ENCODE data around the gene SLC35A5. TPM values are rescaled to one million over a fixed set of nuclear protein-coding genes. Genes with fewer than 3 reads are reported as not detected.
A peak's percentile ranks its signal among the peaks of the same experiment; 100 is the strongest.

Gene SLC35A5
- total RNA-seq, 4 donors from 2014 or later = 11.5 to 73.4 (median 40.4) TPM

DNA sequence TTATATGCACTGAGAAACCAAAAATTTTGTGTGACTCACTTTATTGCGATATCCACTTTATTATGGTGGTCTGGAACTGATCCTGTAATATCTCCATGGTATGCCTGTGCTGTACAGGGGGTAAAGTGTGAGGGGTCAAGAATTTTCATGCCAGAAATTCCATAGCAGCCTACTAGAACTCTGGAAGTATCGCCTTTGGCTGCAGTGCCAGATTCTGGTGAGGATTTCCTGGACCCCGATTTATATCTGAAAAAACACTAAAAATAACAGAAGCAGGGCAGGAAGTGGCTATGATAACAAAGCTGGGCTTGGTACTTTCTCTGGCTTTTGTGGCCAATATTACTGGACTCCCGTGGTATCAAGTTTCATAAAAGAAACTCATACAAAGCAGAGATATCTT lies 42.7 kb downstream of the SLC35A5 start:
- no peaks in the 10 kb centered on the region for H3K36me3 ChIP-seq

DNA sequence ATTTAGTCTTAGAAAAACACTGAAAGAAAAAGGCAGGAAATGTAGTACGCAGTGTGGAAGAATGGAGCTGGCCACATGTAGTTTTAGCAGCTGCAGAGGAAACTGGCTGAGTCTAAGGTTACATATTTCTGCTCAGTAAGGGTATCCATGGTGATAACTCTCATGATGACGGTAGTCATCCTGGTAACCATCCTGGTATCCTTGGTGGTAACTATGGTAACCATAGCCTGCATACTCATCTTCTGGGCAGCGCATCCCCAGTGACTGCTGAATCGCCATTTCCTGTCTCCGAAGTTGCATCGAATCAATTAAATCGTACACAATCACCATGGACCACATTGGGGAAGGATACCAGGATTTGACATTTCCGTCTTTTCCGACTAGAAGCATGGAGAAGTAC lies 43.4 kb downstream of the SLC35A5 start:
- no peaks in the 10 kb centered on the region for H3K4me1 ChIP-seq
- intact Hi-C loops (cut with DNase I; ENCODE audit: low total_unique reads) = no loop called here
- TF ChIP-seq, protein P1, sequence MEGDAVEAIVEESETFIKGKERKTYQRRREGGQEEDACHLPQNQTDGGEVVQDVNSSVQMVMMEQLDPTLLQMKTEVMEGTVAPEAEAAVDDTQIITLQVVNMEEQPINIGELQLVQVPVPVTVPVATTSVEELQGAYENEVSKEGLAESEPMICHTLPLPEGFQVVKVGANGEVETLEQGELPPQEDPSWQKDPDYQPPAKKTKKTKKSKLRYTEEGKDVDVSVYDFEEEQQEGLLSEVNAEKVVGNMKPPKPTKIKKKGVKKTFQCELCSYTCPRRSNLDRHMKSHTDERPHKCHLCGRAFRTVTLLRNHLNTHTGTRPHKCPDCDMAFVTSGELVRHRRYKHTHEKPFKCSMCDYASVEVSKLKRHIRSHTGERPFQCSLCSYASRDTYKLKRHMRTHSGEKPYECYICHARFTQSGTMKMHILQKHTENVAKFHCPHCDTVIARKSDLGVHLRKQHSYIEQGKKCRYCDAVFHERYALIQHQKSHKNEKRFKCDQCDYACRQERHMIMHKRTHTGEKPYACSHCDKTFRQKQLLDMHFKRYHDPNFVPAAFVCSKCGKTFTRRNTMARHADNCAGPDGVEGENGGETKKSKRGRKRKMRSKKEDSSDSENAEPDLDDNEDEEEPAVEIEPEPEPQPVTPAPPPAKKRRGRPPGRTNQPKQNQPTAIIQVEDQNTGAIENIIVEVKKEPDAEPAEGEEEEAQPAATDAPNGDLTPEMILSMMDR (IDR thresholded peaks at IDR 0.05) = no peak
- TF ChIP-seq POLR2A (IDR thresholded peaks at IDR 0.05) = no peak
- H3K27ac ChIP-seq = peak overlapping the region in 1 of 2 donors; percentile 20
- no peaks in the 10 kb centered on the region for H3K9me3 ChIP-seq
- H3K36me3 ChIP-seq = no peaks in the 10 kb centered on the region
- H3K4me3 ChIP-seq = no peak overlapping the region
- DNase-seq = no peak
- no peaks in the 10 kb centered on the region for H3K27me3 ChIP-seq

More for the DNA sequence above, 42.7 kb downstream of the SLC35A5 start:
- peak overlapping the region; percentile 20 to 24 for H3K27ac ChIP-seq
- H3K27me3 ChIP-seq = no peaks in the 10 kb centered on the region
- H3K4me3 ChIP-seq = no peak overlapping the region
- DNase-seq = no peak
- TF ChIP-seq, protein P1 (IDR thresholded peaks at IDR 0.05) = no peak
- no peak for TF ChIP-seq POLR2A (IDR thresholded peaks at IDR 0.05)
- H3K4me1 ChIP-seq = no peaks in the 10 kb centered on the region
- no peaks in the 10 kb centered on the region for H3K9me3 ChIP-seq
- intact Hi-C loops (cut with DNase I; ENCODE audit: low total_unique reads) = no loop called here

DNA sequence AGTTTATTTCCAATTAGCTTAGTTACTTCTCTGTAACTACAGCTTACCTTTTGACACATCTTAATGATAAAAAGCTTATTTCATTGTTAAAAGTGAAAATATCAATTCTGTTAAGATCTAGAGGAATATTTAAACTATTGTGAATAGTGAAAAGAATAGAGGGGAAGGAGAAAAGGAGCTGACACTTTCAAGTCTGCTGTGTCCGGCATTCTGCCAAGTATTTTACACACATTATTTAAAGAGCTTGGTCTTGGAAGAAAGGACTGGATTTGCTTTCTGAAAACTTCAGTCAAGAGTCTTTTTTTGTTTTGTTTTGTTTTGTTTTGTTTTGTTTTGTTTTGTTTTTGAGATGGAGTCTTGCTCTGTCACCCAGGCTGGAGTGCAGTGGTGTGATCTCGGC lies 44.3 kb downstream of the SLC35A5 start:
- TF ChIP-seq, protein P1 (IDR thresholded peaks at IDR 0.05) = no peak
- TF ChIP-seq POLR2A (IDR thresholded peaks at IDR 0.05) = no peak
- DNase-seq = no peak
- H3K4me3 ChIP-seq = no peak overlapping the region
- H3K9me3 ChIP-seq = no peaks in the 10 kb centered on the region
- intact Hi-C loops (cut with DNase I; ENCODE audit: low total_unique reads) = no loop called here
- no peaks in the 10 kb centered on the region for H3K36me3 ChIP-seq
- H3K27ac ChIP-seq = no peak overlapping the region
- H3K27me3 ChIP-seq = no peaks in the 10 kb centered on the region
- H3K4me1 ChIP-seq = no peaks in the 10 kb centered on the region

DNA sequence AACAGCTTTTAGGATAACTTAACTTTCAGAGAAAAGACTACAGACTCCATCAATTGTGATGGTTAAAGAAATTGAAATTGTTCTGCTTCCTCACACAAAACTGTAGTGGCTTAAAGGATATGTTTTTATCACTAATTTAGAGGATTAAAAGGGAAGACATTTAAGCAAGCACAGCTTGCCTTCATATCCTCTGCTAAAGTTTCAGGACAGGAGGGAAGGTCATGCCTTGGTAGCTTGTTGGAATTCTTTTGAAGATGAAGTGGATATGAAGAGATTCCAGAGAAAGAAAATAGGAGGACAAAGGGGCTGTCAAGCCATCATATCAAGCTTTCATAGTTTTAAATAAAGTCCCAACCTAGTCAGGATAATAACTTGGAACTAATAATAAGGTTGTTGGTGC lies 46.0 kb downstream of the SLC35A5 start:
- Histone ChIP-seq H3K4me1 (no peaks in the 10 kb centered on the region), H3K36me3 (no peaks in the 10 kb centered on the region), H3K27ac (no peak overlapping the region), H3K27me3 (no peaks in the 10 kb centered on the region), H3K9me3 (no peaks in the 10 kb centered on the region), H3K4me3 (no peak overlapping the region)
- intact Hi-C loops (cut with DNase I; ENCODE audit: low total_unique reads) = no loop called here
- no peak for DNase-seq
- TF ChIP-seq POLR2A (IDR thresholded peaks at IDR 0.05) = no peak
- TF ChIP-seq, protein P1 (IDR thresholded peaks at IDR 0.05) = no peak

DNA sequence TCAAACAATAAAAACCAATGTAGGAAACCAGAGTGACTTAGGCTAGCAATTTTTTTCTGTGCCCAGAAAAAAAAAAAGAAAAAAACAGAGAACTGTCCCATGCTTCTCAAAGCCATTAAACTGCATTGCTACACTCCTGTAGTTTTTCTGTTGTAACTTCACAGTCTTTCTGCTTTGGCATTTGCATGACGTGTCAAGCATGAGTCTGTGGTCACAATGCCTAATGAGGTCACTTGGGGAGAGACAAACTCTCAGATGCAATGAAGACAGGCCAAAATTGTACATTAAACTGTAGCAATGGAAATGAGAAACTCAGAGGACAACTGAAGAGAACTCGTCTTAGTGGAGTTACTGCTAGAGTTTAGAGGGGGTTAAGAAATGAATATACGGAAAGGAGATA lies 48.3 kb downstream of the SLC35A5 start:
- H3K4me1 ChIP-seq = no peaks in the 10 kb centered on the region
- intact Hi-C loops (cut with DNase I; ENCODE audit: low total_unique reads) = no loop called here
- H3K36me3 ChIP-seq = no peaks in the 10 kb centered on the region

More for the DNA sequence above, 48.3 kb downstream of the SLC35A5 start:
- no peak for DNase-seq
- H3K4me3 ChIP-seq = no peak overlapping the region
- no peak for TF ChIP-seq POLR2A (IDR thresholded peaks at IDR 0.05)
- TF ChIP-seq, protein P1 (IDR thresholded peaks at IDR 0.05) = no peak
- no peaks in the 10 kb centered on the region for H3K9me3 ChIP-seq
- no peak overlapping the region for H3K27ac ChIP-seq
- no peaks in the 10 kb centered on the region for H3K27me3 ChIP-seq

Measured in uterus (tissue), 4 donors.